ENCODE results near the gene SHANK1. TPM values are rescaled to one million over a fixed set of nuclear protein-coding genes. Genes with fewer than 3 reads are reported as not detected.
A peak's percentile ranks its signal among the peaks of the same experiment; 100 is the strongest.

SHANK1 gene
- total RNA-seq, 1 donor = 7.8 TPM

DNA sequence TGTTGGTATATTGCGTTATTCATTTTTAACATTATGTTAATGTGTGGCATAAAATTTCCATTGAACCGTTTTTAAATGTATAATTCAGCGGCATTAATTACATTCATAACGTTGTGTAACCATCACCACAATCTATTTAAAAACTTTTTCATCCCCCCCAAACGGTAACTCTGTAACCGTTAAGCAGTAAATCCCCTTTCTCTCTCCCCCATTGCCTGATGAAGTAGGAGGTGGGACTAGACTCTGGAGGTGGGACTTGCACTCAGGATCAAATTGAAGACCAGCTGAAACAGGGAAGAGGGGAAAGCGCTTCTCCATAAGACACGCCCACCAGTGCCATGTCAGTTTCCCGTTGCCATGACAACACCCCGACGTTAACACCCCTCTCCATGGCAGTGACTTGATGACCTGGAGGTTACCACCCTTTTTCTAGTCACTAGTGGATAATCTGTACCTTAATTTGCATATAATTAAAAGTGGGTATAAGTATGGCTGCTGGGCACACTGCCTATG is 20.4 kb upstream of the SHANK1 start:
- TF ChIP-seq, protein P1, sequence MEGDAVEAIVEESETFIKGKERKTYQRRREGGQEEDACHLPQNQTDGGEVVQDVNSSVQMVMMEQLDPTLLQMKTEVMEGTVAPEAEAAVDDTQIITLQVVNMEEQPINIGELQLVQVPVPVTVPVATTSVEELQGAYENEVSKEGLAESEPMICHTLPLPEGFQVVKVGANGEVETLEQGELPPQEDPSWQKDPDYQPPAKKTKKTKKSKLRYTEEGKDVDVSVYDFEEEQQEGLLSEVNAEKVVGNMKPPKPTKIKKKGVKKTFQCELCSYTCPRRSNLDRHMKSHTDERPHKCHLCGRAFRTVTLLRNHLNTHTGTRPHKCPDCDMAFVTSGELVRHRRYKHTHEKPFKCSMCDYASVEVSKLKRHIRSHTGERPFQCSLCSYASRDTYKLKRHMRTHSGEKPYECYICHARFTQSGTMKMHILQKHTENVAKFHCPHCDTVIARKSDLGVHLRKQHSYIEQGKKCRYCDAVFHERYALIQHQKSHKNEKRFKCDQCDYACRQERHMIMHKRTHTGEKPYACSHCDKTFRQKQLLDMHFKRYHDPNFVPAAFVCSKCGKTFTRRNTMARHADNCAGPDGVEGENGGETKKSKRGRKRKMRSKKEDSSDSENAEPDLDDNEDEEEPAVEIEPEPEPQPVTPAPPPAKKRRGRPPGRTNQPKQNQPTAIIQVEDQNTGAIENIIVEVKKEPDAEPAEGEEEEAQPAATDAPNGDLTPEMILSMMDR (IDR thresholded peaks at IDR 0.05; ENCODE audit: insufficient read depth, low read depth, low read length) = no peak
- DNase-seq (ENCODE audit: low read depth) = no peak
- no peak overlapping the region for H3K4me3 ChIP-seq (ENCODE audit: low read depth, low read length)

DNA sequence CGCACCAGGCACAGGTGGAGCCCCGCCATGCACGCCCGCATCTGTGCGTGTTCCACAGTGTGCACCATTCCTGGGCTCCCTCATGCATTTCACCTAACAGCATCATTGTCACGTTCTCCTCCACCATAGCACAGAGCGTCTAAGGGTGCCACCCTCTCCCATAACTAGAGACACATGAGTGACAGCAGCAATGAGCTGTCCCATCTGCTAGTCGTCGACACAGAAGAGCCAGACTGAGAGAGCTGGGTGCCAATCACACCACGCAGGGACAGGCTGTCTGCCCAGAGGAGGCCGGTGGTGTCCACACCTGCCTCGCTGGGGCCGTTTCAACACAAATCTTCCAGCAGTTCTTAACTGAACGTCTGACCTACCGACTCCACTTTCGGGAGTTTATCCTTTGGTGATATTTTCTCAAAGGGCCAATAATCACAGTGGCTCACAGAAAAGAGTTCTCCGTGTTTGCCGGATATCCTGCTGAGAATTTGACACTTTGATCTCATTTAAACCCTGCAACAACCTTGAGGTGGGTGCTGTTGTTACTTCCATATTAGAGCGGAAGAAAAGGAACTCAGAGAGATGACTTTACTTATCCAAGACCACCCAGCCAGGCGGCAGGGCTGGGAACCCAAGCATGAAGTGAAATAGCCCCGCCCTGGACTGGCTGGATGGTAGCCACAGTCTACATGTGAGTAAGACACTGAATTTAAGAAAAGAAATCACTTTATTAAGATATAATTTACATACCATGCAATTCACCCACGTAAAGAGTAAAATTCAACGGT is 19.7 kb upstream of the SHANK1 start:
- TF ChIP-seq, protein P1 (IDR thresholded peaks at IDR 0.05; ENCODE audit: insufficient read depth, low read depth, low read length) = no peak
- H3K4me3 ChIP-seq (ENCODE audit: low read depth, low read length) = no peak overlapping the region
- no peak for DNase-seq (ENCODE audit: low read depth)

DNA sequence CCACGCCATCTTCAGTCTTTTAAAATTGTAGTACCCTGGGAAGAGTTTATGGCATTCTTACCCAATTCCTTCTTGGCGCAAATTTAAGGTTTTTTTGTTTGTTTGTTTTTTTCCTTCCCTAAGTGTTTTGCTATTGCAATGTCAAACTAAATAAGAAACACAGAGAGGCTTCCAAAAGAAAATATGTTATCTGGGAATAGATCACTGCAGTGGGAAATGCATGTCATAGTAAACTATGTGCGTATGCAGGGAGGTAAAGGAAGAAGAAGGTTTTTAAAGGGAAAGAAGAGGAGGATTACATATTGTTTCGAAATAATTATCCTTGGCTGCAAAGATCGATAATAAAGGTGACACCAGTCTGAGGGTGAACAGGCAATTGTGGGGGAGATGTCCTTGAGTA is 16.7 kb upstream of the SHANK1 start:
- H3K4me3 ChIP-seq (ENCODE audit: low read depth, low read length) = no peak overlapping the region
- DNase-seq (ENCODE audit: low read depth) = no peak
- TF ChIP-seq, protein P1 (IDR thresholded peaks at IDR 0.05; ENCODE audit: insufficient read depth, low read depth, low read length) = no peak

DNA sequence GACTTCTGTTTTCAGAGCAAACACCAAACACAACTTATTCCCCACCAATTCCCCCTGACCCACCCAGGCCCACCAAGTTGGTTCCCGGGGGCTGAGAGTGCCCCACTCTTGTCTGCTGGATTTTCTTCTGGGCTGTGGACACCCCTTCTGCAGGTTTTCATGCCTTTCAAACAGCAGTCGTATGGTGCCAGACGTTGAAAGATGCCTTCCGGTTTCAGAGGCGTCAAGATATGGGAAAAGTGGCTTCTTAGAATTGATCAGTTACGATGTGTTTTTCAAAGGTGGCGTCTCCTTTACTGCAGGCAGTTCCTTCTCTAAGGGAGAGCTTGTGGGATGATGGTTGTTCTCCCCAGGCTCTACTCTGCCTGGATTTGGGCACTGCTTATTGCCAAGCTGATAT is 16.3 kb upstream of the SHANK1 start:
- DNase-seq (ENCODE audit: low read depth) = no peak
- TF ChIP-seq, protein P1 (IDR thresholded peaks at IDR 0.05; ENCODE audit: insufficient read depth, low read depth, low read length) = no peak
- H3K4me3 ChIP-seq (ENCODE audit: low read depth, low read length) = no peak overlapping the region

DNA sequence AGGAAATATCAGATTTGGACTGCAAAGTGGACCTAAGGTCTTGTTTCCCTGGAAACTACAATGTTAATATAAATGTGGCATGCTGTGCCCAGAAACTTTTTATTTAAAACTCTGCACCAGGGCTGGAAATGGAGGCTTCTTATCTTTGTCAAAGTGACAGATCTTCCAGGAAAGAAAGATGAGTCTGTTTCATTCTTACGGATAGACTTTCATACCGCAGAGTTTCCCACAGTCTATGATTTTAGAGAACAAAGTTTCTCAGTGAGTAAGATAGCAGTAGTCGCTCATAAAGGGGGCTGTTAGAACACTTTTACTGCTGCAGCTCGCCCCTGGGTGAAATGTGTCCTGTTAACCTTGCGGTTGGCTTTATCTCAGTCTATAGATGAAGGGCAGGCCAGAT is 10.3 kb upstream of the SHANK1 start:
- no peak for DNase-seq (ENCODE audit: low read depth)
- H3K4me3 ChIP-seq (ENCODE audit: low read depth, low read length) = no peak overlapping the region
- TF ChIP-seq, protein P1 (IDR thresholded peaks at IDR 0.05; ENCODE audit: insufficient read depth, low read depth, low read length) = no peak

DNA sequence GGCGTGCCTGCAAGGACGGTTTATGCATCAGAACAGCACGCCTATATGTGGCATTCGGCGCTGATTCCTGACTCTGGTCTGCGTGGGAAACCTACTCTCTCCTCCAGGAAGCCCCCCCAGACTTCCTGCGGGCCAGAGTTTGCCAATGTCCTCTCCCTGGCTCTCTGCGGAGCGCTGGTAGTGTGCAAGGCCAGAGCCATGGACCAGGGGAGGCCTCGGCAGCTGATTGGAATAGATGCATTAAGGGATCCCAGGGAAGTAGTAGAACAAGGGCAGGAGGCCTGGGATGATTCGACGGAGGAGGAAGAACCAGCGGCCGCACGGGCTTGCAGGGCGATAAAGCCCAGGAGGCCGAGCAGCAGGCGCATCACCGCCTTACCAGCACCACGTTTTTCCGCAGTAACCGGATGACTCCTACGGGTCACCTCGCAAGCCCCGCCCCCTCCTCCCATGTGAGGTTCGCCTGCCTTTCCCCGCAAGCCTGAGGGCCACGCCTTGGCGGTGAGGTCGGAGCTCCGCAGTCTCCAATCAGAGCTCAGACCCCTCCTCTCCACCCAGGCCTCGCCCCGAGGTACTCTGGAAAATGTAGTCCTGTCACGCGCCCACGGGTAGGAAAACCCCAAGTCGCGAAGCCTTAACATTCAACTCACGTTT is 8.6 kb upstream of the SHANK1 start:
- peak; percentile 71 for DNase-seq (ENCODE audit: low read depth)
- TF ChIP-seq, protein P1 (IDR thresholded peaks at IDR 0.05; ENCODE audit: insufficient read depth, low read depth, low read length) = no peak
- H3K4me3 ChIP-seq (ENCODE audit: low read depth, low read length) = no peak overlapping the region
